ENCODE measurements around the gene FGF14. TPM values are rescaled to one million over a fixed set of nuclear protein-coding genes. Genes with fewer than 3 reads are reported as not detected.

FGF14 gene
- total and polyA plus RNA-seq, 2 of the 4 experiments (the other 2 are of a cell fraction), result under 0.01 TPM; not detected in 1

DNA sequence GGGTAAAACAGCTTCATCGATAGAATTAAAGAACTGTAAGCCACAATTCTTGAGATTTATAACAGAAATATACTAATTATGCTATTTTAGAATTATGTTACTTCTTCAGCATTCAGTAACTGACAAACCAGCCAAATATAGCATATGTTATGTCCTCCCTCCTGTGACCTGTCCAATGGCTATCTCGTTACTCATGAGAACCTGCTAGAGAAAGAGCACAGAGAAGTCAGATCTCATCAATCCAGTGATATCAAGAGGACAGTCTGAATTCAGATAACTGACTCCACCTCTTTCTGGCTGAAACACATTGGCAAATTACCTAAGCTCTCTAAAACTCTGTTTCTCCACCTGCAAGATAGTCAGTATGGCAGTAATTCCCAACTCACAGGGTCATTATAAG is 170.4 kb downstream of the FGF14 start:
- in situ Hi-C loops (cut with MboI; ENCODE audit: low sequenced_read_pairs) (no loop called here), dilution Hi-C loops (cut with HindIII; ENCODE audit: low sequenced_read_pairs, unreplicated experiment) (no loop called here), intact Hi-C loops (cut with micrococcal nuclease) (no loop called here)
- no peaks in the 10 kb centered on the region for H3K27me3 ChIP-seq (ENCODE audit: control insufficient read depth, insufficient read depth, low read length)
- WGBS, 2 experiments (ENCODE audit: extremely low coverage in 2 of 2, insufficient read length in 1 of 2), result 0% methylated on average over 1 of the region's 2 CpGs; no CpG with 5 or more reads in 1 of the 2 experiments
- no peak for ATAC-seq (ENCODE audit: low read depth)
- no peak overlapping the region for H2AK9ac ChIP-seq (replicated peaks; ENCODE audit: low read depth, low read length, poor library complexity)
- POLR2A ChIA-PET (ENCODE audit: unreplicated experiment), result no interaction called here
- no peak for DNase-seq
- no peak overlapping the region for H2BK5ac ChIP-seq (ENCODE audit: low read depth, low read length, poor library complexity, severe bottlenecking)
- no peaks in the 10 kb centered on the region for H4K20me1 ChIP-seq (ENCODE audit: insufficient read depth, low read length)
- H3K27ac ChIP-seq (ENCODE audit: insufficient read depth, low read length), result no peak overlapping the region
- no peak overlapping the region for H2BK120ac ChIP-seq (ENCODE audit: low read depth, low read length)
- no peak overlapping the region for H3K18ac ChIP-seq (ENCODE audit: low read depth, low read length)
- no peak overlapping the region for H3K56ac ChIP-seq (ENCODE audit: extremely low read depth, insufficient read depth, low read length)
- H3K23ac ChIP-seq (ENCODE audit: low read depth, low read length), result no peak overlapping the region
- TF ChIP-seq CEBPB (IDR thresholded peaks at IDR 0.05; ENCODE audit: low read depth, low read length) (no peak), CHD1 (IDR thresholded peaks at IDR 0.05; ENCODE audit: low read depth, low read length) (no peak), SMC3 (IDR thresholded peaks at IDR 0.05; ENCODE audit: low read depth, low read length) (no peak), MAZ (IDR thresholded peaks at IDR 0.05; ENCODE audit: borderline replicate concordance, low read depth, low read length) (no peak), RAD21 (IDR thresholded peaks at IDR 0.05; ENCODE audit: low read length) (no peak), POLR2A (IDR thresholded peaks at IDR 0.05; ENCODE audit: low read depth, low read length) (no peak), FOS (IDR thresholded peaks at IDR 0.05; ENCODE audit: low read depth, low read length) (no peak)
- TF ChIP-seq, protein P1, sequence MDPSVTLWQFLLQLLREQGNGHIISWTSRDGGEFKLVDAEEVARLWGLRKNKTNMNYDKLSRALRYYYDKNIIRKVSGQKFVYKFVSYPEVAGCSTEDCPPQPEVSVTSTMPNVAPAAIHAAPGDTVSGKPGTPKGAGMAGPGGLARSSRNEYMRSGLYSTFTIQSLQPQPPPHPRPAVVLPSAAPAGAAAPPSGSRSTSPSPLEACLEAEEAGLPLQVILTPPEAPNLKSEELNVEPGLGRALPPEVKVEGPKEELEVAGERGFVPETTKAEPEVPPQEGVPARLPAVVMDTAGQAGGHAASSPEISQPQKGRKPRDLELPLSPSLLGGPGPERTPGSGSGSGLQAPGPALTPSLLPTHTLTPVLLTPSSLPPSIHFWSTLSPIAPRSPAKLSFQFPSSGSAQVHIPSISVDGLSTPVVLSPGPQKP (IDR thresholded peaks at IDR 0.05; ENCODE audit: borderline replicate concordance, low read depth, low read length), result no peak
- H3K79me1 ChIP-seq (ENCODE audit: low read depth in 1 of 2, low read length in 2 of 2), result no peaks in the 10 kb centered on the region
- H3K4ac ChIP-seq (ENCODE audit: low read depth, low read length), result no peak overlapping the region
- no peak overlapping the region for H3K4me2 ChIP-seq (ENCODE audit: low read depth, low read length)
- CTCF ChIA-PET, result interaction anchor here (0.7 kb wide), 1 partner anchor 53 kb away, joined by 4 read pairs; no protein-coding TSS in a partner anchor
- no TSS peak for BruUV-seq (replicated peaks)
- no peaks in the 10 kb centered on the region for H3K9me1 ChIP-seq (ENCODE audit: insufficient read depth, low read length)
- H2BK15ac ChIP-seq (ENCODE audit: low read depth, low read length), result no peak overlapping the region
- H4K91ac ChIP-seq (ENCODE audit: insufficient read depth, low read depth, low read length), result no peak overlapping the region
- H3K4me1 ChIP-seq (ENCODE audit: control insufficient read depth, insufficient read depth, low read length), result no peaks in the 10 kb centered on the region
- no peak overlapping the region for H3K9ac ChIP-seq (ENCODE audit: low read depth, low read length)
- no peaks in the 10 kb centered on the region for H3K36me3 ChIP-seq (ENCODE audit: control insufficient read depth, insufficient read depth, low read length)
- no peak overlapping the region for H4K5ac ChIP-seq (ENCODE audit: low read depth, low read length)
- no peaks in the 10 kb centered on the region for H3K9me3 ChIP-seq (ENCODE audit: control insufficient read depth, insufficient read depth, low read length)
- H2AFZ ChIP-seq (replicated peaks; ENCODE audit: low read length, poor library complexity), result no peak overlapping the region
- H2BK20ac ChIP-seq (ENCODE audit: low read depth, low read length), result no peak overlapping the region
- no peak overlapping the region for H4K8ac ChIP-seq (ENCODE audit: low read depth in 2 of 2, low read length in 2 of 2)
- H3K4me3 ChIP-seq (ENCODE audit: insufficient read depth, low read depth, low read length), result no peak overlapping the region
- no peak overlapping the region for H2AK5ac ChIP-seq (ENCODE audit: low read depth, low read length)
- H3K14ac ChIP-seq (replicated peaks; ENCODE audit: low read depth, low read length), result no peak overlapping the region

Data from IMR-90 (cell line).